Mammary epithelial cell (primary cell): Measurements from ENCODE around the gene CRYAB.

Experiments
- CTCF ChIP-seq, 2 donors: IDR thresholded peaks in 1 of 2; conservative IDR thresholded peaks in 1 of 2; 2 replicates each; pipeline ENCODE4 v1.5.1; 2011 to 2012; ENCODE audit warnings: inconsistent platforms in 2 of 2, low read length in 2 of 2, mild to moderate bottlenecking in 2 of 2, control low read depth in 1 of 2, low read depth in 1 of 2; ENCODE audit not compliant: insufficient read depth in 1 of 2; ENCODE audit errors: extremely low read depth in 1 of 2
- EZH2 ChIP-seq: IDR thresholded peaks from 2 replicates; pipeline ENCODE4 v1.6.1; 2012; ENCODE audit warnings: low read length, inconsistent platforms, borderline replicate concordance

- TF ChIP-seq EZH2: no peak
- no peak for TF ChIP-seq CTCF (conservative IDR thresholded peaks at IDR 0.05 in 1 of 2, IDR thresholded peaks at IDR 0.05 in 1 of 2; ENCODE audit: extremely low read depth in 1 of 2, insufficient read depth in 1 of 2, low read depth in 1 of 2, low read length in 2 of 2)
Measured at GRCh38 chr11:111922803-111923202, 11.2 kb upstream of the CRYAB start.
